ENCODE results near the gene KIAA1755.

KIAA1755 gene

GRCh38 chr20:38228436-38228835 is 32.1 kb downstream of the KIAA1755 start:
- TF ChIP-seq, protein P1, sequence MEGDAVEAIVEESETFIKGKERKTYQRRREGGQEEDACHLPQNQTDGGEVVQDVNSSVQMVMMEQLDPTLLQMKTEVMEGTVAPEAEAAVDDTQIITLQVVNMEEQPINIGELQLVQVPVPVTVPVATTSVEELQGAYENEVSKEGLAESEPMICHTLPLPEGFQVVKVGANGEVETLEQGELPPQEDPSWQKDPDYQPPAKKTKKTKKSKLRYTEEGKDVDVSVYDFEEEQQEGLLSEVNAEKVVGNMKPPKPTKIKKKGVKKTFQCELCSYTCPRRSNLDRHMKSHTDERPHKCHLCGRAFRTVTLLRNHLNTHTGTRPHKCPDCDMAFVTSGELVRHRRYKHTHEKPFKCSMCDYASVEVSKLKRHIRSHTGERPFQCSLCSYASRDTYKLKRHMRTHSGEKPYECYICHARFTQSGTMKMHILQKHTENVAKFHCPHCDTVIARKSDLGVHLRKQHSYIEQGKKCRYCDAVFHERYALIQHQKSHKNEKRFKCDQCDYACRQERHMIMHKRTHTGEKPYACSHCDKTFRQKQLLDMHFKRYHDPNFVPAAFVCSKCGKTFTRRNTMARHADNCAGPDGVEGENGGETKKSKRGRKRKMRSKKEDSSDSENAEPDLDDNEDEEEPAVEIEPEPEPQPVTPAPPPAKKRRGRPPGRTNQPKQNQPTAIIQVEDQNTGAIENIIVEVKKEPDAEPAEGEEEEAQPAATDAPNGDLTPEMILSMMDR (IDR thresholded peaks at IDR 0.05; ENCODE audit: control extremely low read depth, extremely low read depth, low read depth, missing control alignments), result no peak
- ChIA-PET CTCF (interaction anchor here (1.1 to 3.4 kb wide), 4 partner anchors 11 to 180 kb away, joined by 3 to 12 read pairs (median 6); no protein-coding TSS in a partner anchor), POLR2A (no interaction called here)
- no peak for DNase-seq (ENCODE audit: extremely low spot score)

DNA sequence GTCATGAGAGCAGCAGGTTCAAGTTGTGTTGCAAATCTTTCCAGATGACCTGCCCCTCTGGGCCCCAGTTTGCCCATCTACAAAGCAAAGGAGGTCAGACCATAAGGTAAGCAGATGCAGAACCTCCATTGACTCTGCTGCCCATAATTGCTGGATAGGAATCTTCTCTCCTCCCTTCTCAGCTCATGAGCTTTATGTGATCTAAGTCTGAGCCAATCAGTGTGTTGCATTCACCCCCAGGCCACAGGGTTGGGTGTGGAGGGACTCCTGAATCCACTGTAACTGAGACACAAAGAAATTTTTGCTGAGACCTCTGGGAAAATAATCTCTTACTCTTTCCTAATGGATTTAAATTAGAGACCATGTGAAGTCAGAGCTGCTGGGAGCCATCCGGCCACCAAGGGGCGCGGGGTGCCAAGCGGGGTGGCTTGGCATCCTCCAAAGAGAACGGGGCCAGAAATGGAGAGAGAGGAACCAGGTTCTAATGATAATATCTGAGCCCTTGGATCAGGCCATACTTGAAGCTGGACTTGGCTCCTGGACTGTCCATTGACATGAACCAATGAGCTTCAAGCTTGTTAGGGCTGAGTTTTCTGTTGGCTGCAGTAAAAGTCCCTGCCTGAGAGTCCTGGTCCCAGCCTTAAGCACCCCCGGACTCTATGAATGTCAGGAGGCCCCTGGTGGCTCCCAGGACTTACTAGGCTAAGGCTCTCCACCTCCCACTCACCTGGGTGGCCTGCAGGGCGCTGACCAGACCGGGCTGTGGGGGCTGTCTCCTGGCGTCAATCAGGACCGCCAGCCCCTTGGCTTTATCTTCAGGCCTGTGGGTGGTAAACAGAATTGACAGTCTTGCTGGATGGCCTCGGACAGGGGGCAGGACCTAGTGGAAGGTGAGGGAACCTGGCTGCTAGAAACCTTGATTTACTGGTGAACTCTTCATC is 32.8 kb downstream of the KIAA1755 start:
- TF ChIP-seq, protein P1 (IDR thresholded peaks at IDR 0.05; ENCODE audit: control extremely low read depth, extremely low read depth, low read depth, missing control alignments), result no peak
- no peak for DNase-seq (ENCODE audit: extremely low spot score)
- POLR2A ChIA-PET, result no interaction called here
- CTCF ChIA-PET, result interaction anchor here (0.7 to 14.6 kb wide), 7 partner anchors 12 to 663 kb away, joined by 3 to 302 read pairs (median 4); no protein-coding TSS in a partner anchor

DNA sequence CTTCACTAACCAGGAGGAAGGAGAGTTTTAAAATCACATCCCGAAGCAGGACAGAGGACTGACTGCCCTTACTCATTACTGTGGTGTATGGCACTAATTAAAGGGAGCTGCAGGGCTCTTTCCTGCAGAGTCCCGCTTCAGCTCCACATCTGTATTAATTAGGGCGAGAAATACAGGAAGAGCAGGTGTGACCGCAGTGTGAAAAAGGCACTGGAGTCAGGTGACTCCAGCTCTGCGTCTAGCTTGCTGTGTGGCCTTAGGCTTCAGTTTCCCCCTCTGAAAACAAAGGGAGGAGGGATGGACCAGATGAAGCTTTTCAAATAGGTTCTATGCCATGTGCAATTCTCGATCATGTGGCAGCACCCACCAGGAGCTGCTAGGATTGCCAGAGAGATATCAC is 34.0 kb downstream of the KIAA1755 start:
- TF ChIP-seq, protein P1 (IDR thresholded peaks at IDR 0.05; ENCODE audit: control extremely low read depth, extremely low read depth, low read depth, missing control alignments), result no peak
- ChIA-PET POLR2A (no interaction called here), CTCF (interaction anchor here (0.7 to 14.6 kb wide), 9 partner anchors 13 to 662 kb away, joined by 3 to 302 read pairs (median 4); no protein-coding TSS in a partner anchor)
- DNase-seq (ENCODE audit: extremely low spot score), result no peak

DNA sequence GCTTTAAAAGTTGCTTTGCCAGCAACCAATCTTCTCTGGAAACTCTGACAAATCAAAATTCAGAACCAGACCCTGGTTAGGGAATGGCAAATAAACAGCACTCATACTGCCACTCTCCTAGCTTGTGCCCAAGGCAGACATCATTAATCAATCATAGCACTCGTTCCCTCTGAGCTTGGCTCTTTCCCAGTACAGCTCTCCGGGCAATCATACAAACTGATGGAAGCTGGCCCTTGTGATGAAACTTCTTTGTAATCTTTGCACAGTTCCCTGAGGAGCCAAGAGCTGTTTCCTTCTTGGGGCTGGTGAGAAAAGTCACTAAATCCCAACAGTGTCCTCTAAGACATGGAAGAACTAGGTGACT is 34.7 kb downstream of the KIAA1755 start:
- no peak for DNase-seq (ENCODE audit: extremely low spot score)
- TF ChIP-seq, protein P1 (IDR thresholded peaks at IDR 0.05; ENCODE audit: control extremely low read depth, extremely low read depth, low read depth, missing control alignments), result no peak
- ChIA-PET POLR2A (no interaction called here), CTCF (interaction anchor here (1.0 to 14.6 kb wide), 7 partner anchors 13 to 320 kb away, joined by 3 to 302 read pairs (median 8); no protein-coding TSS in a partner anchor)

DNA sequence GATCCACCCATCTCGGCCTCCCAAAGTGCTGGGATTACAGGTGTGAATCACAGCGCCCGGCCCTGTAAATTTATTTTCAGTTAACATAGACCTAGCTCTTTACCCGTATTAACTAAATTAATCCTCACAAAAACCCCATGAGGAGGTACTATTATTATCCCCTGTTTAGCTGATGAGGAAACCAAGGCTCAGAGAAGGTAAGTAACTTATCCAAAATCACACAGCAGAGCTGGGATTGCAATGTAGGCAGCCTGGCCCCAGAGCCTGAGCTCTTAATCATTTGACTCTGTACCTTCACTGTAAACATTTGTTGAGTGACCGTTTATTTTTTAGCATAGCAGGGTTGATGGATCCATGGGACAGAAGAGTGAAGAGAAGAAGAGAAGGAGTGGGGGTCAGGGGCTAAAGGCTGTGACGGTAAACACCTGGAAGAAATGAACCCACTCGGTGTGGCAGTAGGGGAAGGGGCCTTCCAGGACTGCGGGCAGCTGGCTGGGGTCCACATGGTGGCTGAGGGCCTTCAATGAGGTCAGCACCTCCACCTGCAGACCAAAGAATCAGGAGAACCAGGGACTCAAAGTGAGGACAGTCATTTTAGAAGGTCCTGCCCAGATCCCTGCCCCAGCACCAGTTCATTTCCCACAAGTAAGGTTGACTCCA is 35.2 kb downstream of the KIAA1755 start:
- TF ChIP-seq, protein P1 (IDR thresholded peaks at IDR 0.05; ENCODE audit: control extremely low read depth, extremely low read depth, low read depth, missing control alignments), result no peak
- no peak for DNase-seq (ENCODE audit: extremely low spot score)
- ChIA-PET POLR2A (no interaction called here), CTCF (interaction anchor here (1.0 to 14.6 kb wide), 7 partner anchors 9 to 661 kb away, joined by 3 to 302 read pairs (median 6); no protein-coding TSS in a partner anchor)

- ChIA-PET CTCF (interaction anchor here (1.3 to 14.6 kb wide), 7 partner anchors 10 to 660 kb away, joined by 3 to 302 read pairs (median 6); no protein-coding TSS in a partner anchor), POLR2A (no interaction called here)
- TF ChIP-seq, protein P1 (IDR thresholded peaks at IDR 0.05; ENCODE audit: control extremely low read depth, extremely low read depth, low read depth, missing control alignments), result no peak
- DNase-seq (ENCODE audit: extremely low spot score), result no peak
These were observed 36.0 kb downstream of the KIAA1755 start for GRCh38 chr20:38224531-38224930.

Measured in GM10248 (cell line).